Tibial nerve (tissue), 3 donors: ENCODE data around the gene TTLL4.

Experiments used
- CTCF ChIP-seq, 5 experiments: fragments of 200-600 bp in 3 of 5; fragments of 450-650 bp in 2 of 5; sonication (generic) in 3 of 5; IDR thresholded peaks; one replicate each; pipeline ENCODE4 v1.5.1; 2016 to 2019; ENCODE audit warnings: antibody characterized with exemption in 5 of 5, mild to moderate bottlenecking in 3 of 5, moderate library complexity in 2 of 5
- POLR2A ChIP-seq, 2 donors: fragments of 450-650 bp; IDR thresholded peaks; one replicate each; pipeline ENCODE4 v1.6.1; 2017; ENCODE audit warnings: antibody characterized with exemption in 2 of 2, mild to moderate bottlenecking in 2 of 2, moderate library complexity in 2 of 2

GRCh38 chr2:218732761-218733158 is 22.1 kb downstream of the TTLL4 start:
- TF ChIP-seq POLR2A (IDR thresholded peaks at IDR 0.05) (no peak), CTCF (IDR thresholded peaks at IDR 0.05) (no peak)
